Stimulated activated CD4-positive, alpha-beta T cell treated with anti-CD3 and anti-CD28 coated beads, Interleukin-4, amount 100 ng/mL, for 1 hour (primary cell): ENCODE measurements around the gene FBN3.
"Not testable (repeated sequence)": the region's sequence is repeated elsewhere in the genome, so short reads cannot be mapped to it uniquely, and the experiment has no call there.

Source experiments
- DNase-seq: peaks from one replicate; pipeline ENCODE4 v3.0.0-alpha.2; 2020

The FBN3 gene

DNA sequence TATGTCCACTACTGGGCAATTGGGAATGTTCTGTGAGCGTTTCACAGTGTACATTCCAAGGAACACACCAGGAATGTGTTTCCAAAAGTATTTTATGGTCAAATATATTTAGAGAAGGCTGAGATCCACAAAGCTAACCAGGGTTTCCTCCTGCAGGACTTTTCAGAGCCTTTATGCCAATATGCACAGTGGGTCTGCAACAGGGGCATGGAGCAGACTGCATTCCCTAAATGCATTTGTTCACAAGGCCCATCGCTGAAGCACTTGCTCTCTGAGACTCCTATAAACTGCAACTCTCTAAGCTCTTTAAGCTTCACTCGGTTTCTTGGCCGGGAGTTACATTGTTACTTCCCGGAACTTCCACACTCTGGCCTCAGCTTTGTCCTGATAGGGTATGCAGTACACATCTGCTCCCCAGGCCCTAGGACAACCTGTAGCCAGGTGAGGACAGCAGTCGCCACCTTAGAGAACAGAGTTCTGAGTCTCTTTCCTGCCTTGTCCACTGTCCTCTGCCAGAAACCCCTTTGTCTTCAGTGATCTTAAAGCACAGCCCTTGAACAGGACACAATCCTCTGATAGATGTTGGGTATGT, 33.5 kb downstream of the FBN3 start:
- no peak for DNase-seq

DNA sequence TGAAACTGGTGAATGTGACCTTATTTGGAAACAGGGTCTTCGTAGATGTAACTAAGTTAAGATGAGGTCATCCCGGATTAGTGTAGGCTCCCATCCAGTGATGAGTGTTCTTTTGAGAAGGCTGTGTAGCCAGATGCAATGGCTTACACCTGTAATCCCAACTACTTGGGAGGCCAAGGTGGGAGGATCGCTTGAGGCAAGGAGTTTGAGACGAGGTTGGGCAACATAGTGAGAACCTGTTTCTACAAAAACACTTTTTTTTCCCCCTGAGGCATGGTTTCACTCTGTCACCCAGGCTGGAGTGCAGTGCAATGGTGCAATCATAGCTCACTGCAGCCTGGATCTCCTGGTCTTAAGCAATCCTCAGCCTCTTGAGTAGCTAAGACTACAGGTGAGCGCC, 36.4 kb downstream of the FBN3 start:
- DNase-seq: no peak

DNA sequence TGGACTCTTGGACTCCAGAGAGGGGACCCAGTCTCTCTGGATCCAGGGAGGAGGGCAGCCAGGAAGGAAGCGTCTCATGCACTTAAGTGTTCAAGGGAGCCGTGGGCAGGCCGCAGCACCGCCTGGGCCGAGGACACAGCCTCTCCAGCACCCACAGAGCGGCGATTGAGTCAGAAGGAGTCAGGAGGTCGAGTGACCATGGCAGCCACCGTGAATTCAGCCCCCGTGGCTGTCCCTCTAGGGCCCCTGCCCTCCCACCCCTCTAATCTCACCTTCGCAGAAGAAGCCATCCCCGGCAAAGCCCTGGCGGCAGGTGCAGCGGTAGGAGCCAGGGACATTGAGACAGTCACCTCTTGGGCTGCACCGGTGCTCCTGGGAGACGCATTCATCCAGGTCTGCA, 38.0 kb downstream of the FBN3 start:
- DNase-seq: no peak

DNA sequence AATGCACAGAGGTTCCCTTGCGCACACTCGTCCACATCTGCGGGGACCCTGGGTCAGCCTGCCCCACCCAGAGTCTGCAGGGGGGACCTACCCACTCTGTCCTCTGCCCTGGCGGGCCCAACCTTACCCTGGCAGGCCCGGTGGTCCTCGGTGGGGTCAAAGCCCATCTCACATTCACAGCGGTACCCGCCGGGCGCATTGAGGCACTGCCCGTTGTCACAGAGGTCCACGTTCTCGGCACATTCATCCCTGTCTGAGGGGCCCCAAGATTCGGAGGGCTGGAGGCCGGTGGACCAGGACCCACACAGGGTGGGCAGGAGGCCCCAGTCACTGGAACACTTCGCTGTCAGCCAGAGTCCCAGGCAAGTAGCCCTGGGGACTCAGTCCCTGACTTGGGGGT, 38.5 kb downstream of the FBN3 start:
- DNase-seq: no peak

DNA sequence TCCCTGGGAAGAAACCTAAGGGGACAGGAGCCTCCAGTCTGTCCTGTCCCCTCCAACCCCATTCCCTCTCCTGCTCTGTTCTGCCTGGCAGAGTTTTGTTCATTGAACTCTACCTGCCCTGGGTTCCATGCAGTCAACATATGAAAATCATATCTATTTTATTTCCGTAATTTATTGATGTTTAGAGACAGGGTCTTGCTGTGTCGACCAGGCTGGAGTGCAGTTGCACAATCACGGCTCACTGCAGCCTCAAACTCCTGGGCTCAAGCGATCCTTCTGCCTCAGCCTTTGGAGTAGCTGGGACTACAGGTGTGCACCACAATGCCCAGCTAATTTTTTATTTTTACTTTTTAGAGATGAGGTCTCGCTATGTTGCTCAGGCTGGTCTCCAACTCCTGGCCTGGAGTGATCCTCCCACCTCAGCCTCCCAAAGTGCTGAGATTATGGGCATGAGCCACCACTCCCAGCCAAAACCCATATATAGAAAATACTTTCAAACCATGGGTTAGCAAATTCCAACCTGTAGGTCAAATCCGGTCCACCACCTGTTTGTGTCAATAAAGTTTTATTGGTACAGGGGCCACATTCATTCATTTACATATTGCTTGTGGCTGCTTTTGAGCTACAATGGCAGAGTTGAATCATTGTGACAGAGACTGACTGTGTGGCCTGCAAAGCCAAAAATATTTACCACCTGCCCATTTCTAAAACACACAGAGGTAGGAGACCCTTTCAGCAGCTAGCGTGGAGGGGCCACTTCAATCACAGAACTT, 39.3 kb downstream of the FBN3 start:
- DNase-seq: no peak

DNA sequence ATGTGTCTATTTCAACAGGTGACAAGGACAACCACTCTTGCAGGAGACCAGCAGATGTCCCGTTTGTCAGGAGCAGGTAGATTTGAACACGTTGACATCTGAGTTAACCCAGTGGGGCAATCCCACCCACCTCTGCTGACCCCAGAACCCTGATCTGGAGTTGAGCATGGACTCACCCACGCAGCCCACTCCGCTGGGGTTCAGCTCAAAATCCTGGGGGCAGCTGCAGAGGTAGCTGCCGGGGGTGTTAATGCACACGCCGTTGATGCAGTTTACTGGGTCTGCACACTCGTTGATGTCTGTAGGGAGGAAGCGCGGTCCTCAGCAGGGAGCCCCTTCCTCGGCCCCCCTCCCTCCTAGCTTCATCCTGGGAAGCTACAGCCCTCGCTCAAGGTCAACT, 39.9 kb downstream of the FBN3 start:
- DNase-seq: no peak

DNA sequence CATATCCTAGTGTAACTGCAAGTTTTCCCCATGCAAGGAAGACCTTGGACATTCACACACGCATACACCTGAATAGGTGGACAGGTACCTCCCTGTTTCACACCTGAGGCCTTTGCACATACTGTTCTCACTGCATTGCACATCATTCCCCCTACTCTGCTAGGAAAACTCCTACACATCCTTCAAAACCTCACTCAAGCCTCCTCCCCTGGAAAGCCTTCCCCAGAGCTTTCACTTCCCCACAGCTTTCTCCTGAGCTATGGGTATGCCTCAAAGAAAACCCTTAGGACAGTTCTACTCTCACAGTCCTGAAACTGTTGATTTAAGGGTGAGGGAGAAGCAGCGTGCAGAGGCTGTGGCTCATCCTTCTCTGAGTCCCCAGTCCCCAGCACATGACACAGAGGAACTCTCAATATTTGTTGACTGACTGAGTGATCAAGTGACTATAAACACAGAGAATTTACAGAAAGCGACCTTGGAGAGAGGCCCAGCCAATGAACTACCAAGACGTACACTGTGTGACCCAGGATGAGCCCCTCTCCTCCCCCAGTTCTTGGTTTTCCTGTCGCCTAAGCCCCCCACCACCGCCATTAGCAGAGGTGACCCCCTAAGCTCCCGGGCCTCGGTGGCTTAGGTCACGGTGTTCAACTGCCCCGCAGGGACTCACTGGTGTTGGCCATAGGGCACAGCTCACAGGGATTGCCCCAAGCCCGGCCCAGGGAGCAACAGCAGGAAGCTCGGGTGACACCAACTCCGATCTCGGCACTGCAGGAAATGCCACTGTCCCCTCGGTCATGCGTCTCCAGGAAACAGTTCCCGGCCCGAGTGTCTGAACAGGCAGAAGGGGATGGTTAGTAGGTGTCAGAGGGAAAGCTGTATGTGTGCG, 40.6 kb downstream of the FBN3 start:
- DNase-seq: no peak

DNA sequence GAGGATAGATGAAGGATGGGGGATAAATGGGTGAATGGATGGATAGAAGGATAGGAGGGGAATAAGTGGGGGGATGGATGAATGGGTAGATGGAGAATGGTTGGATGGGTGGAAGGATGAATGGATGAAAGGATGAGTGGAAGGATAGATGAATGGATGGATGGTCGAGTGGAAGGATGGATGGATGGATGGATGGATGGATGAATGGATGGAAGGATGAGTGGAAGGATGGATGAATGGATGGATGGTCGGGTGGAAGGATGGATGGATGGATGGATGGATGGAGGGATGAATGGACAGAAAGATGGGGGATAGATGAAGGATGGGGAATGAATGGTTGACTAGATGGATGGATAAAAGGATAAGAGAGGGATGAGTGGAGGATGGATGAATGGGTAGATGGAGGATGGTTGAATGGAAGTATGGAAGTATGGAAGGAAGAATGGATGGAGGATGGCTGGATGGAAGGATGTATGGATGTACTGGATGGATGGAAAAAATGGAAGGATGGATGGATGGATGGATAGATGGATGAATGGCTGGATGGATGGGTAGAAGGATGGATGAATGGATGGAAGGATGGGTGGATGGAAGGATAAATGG, 42.0 kb downstream of the FBN3 start:
- DNase-seq: no peak

DNA sequence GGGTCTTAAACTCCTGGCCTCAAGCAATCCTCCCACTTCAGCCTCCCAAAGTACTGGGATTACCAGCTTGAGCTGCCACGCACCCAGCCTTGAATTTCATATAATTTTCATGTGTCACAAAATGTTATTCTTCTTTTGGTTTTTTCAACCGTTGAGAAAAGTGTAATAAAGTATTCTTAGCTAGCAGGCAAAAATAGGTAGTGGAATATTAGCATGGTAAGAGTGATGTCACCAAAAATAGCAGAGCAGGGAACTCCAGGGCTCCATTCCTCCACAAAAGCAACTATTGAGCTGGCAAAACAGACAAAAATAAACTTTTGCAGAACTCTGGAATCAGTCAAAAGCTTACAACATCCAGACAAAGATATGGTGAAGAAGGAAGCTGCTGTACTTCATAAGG, 43.9 kb downstream of the FBN3 start:
- DNase-seq: no peak

DNA sequence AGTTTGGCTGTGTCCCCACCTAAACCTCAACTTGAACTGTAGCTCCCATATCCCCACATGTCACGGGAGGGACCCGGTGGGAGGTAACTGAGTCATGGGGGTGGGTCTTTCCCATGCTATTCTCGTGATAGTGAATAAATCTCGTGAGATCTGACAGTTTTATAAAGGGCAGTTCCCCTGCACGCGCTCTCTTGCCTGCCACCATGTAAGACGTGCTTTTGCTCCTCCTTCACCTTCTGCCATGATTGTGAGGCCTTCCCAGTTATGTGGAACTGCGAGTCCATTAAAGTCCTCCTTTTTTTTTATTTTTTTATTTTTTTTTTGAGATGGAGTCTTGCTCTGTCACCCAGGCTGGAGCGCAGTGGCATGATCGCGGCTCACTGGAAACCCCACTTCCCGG, 47.5 kb downstream of the FBN3 start:
- not testable (repeated sequence) for DNase-seq

DNA sequence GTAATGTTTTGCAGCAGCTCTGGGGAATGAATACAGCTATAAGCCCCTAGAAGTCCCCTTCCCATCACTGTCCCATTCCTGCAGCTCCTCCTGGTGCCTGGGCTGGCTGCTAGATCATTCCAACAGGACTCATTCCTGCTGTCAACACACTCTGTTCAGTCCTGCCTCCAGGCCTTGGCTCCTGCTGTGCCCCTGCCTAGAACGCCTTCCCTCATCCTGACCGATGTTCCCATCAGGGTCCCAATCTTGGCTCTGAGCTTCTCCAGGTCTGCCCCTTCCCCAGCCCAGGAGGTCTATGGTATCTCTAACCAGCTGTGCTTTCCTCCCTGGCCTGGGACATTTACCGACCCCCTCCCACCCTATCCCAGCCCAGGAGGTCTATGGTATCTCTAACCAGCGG, 48.1 kb downstream of the FBN3 start:
- no peak for DNase-seq

DNA sequence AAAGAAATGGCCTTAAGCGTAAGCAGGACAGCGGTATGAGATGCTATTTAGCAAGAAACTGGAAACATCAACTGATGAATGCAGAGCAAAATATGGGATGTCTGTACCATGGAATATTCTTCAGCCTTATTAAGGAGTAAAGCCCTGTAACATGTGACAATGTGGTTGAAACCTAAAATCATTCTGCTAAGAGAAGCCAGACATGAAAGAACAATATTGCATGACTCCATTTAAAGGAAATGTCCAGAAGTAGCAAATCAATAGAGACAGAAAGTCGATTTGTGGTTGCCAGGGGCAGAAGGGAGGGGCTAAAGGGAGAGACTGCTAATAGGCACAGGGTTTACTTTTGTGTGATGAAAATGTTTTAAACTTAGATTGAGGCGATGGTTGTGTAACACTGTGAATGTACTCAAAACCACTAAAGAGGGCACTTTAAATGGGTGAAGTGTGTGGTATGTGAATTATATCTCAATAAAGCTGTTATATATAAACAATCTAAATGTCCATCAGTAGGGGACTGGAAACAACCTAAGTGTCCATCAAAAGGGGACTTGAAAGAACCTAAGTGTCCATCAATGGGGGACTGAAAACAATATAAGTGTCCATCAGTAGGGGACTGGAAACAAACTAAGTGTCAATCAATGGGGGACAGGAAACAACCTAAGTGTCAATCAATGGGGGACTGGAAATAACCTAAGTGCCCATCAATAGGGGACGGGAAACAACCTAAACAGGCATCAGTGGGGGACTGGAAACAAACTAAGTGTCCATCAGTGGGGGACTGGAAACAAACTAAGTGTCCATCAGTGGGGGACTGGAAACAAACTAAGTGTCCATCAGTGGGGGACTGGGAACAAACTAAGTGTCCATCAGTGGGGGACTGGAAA, 51.5 kb downstream of the FBN3 start:
- DNase-seq: no peak

DNA sequence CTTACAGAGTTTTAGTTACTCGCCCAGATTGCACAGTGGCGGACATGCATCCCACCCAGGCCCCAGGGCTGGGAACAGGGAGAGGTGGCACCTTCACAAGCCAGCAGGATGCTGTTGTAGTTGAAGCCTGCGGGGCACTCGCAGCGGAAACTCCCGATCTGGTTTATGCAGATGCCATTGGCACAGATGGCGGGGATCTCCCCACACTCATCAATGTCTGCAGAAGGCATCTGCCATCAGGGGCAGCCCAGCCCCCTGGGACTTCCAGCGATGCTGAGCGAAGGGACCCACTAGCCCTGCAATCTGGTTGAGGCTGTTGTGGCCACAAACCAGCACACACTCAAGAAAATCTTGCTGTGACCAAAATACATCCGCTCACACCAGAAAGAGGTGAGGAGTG, 52.2 kb downstream of the FBN3 start:
- no peak for DNase-seq

DNA sequence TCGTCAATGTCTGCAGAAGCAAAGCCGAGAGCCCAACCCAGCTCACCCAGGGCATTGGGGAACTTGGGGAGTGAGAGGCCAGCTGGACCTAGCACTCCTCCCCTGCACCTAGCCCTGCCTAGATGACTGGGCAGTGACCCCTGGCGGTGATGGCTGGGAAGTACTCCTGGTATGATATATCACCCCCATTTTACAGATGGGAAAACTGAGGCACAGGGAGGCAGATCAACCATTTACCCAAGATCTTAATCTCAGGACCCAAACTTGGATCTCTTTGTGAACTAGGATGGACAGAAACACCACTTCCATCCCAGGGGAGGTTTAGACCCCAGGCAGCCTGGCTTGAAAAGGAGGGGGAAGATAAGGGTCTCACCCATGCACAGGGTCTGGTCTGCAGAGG, 53.3 kb downstream of the FBN3 start:
- DNase-seq: no peak

DNA sequence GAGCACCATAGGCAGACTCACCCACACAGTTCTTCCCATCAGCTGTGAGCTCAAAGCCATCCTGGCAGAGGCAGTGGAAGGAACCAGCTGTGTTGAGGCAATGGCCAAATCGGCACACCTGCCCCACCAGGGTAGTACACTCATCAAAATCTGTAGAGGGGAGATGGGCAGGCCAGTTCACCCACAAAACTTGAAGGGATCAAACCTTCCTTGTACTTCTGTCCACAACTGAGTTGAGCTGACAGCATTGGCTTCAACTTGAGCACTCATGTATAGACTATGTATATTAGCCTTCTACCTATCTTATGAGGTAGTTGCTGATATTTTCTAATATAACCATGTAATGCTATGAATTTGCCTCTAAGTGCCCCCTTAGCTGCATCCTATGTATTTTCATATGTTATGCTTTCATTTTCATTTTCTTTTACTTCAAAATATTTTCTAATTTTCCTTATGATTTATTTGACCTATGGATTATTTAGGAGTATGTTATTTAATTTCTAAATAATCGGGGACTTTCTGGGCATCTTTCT, 54.0 kb downstream of the FBN3 start:
- no peak for DNase-seq

DNA sequence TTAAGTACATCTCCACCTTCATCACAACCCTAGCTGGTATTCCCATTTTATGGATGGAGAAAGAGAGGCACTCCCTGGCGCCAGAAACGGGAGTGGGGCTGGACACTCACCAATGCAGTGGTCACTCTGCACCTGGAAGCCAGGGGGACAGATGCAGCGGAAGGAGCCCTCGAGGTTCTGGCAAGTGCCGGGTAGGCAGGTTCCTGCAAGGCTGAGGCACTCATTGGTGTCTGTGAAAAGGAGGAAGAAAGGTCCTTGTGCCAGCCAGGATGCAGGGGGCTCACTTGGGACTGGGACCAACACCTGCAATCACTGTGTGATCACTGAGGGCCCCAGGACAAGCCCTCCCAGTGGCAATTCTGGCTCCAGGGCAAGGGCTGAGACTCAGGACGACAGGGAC, 55.1 kb downstream of the FBN3 start:
- DNase-seq: no peak

DNA sequence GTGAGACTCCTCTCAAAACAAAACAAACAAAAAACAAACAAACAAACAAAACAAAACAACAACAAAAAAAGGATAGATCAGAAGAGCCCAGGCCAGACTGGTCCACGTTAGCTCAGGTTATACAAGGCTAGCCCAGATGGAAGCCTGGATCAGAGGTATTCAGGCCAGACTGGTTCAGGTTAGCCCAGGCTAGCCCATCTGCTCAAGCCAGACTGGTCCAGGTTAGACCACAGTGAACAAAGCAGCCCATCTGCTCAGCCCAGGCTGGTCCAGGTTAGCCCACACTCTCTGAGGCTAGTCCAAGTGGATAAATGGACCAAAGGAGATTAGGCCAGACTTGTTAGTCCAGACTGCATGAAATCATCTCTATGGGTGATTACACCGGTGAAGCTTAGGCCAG, 55.7 kb downstream of the FBN3 start:
- no peak for DNase-seq

DNA sequence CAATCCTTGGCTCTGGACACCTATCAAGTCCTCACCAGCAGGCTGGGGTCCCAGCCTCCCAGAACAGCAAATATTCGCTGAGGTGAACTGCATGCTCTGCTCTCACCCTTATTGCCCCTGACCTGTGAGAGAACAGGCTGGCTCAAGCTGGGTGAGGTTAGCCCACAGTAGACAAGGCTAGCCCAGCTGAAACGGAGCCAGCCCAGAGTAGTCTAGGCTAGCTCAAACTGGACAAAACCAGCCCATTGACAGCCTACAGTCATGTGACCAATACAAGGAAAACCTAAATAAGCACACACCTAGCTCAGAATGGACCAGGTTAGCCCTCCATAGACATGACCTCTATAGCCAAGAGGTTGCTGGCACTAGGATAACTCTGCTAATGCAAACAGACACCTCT, 58.4 kb downstream of the FBN3 start:
- DNase-seq: no peak

DNA sequence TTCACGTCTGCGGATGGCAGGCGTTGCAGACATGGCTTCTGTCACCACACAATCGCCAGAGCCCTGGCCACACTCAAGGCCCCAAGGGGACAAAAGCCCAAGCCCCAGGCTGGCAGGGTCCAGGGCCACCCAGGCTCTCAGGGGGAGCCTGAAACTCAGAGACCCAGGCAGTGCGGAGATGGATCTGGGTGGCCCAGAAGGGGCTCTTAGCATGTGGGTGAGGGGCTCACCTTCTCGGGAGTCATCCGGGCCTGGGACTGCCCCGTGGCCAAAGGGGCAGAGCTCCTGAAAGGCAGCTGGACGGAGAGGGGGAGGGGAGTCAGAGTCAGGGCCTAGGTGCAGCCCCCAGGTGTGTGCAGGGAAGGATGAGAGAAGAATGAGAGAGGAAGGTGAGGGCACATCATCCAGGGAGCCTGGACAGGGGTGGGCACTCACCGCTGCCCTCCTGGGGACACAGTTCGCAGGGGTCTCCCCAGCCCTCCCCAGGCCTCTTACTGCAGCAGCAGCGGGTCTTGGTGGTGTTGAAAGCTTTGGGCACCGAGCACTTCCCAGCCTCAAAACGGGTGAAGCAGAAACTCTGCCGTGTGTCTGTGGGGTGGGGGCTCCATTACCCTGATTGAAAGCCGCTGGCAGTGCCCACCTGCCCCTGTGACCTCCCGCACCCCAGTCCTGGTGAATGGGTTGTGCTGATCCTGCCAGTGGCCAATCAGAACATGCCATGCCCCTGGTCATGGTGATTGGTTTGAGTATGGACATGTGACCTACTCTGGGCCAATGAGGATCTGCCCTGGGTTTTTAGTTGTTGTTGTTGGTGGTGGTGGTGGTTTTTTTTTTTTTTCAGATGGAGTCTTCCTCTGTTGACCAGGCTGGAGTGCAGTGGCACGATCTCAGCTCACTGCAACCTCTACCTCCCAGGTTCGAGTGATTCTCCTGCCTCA, 59.5 kb downstream of the FBN3 start:
- no peak for DNase-seq

DNA sequence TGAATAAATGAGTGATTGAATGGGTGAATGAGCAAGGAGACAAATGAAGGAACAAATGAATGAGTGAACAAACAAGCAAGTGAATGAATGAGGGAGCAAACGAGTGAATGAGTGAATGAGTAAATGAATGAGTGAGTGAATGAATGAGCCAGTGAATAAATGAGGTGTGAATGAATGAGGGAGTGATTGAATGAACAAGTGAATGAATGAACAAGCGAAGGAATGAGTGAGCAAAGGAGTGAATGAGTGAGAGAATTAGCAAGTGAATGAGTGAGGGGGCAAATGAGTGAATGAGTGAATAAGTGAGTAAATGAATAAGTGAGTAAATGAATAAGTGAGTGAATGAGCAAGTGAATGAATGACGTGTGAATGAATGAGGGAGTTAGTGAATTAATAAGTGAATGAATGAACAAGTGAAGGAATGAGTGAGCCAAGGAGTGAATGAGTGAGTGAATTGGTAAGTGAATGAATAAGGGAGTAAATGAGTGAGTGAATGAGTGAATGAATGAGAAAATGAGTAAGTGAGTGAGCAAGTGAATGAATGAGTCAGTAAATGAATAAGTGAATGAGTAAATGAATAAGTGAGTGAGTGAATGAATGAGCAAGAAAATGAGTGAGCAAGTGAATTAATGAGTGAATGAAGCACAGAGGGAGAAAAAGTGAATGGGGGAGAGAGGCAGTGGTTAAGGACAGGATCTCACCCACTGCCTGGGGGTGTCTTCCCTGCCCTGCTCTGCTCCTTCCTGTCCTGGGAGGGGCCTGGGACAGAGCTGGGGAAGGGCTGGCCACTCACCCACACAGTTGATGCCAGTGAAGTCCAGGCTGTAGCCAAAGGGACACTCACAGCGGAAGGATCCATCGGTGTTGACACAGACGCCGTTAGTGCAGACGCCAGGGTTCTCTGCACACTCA, 60.4 kb downstream of the FBN3 start:
- DNase-seq: no peak
